Tibial nerve (tissue), 4 donors: ENCODE results near the gene CRP.

ENCODE experiments used
- EP300 ChIP-seq, 2 donors: sonication (generic); formaldehyde crosslinking; IDR thresholded peaks; one replicate each; pipeline ENCODE4 v1.6.1; 2017; ENCODE audit warnings: antibody characterized with exemption in 2 of 2, mild to moderate bottlenecking in 1 of 2
- POLR2A ChIP-seq, 2 donors: fragments of 450-650 bp; IDR thresholded peaks; one replicate each; pipeline ENCODE4 v1.6.1; 2017; ENCODE audit warnings: antibody characterized with exemption in 2 of 2, mild to moderate bottlenecking in 2 of 2, moderate library complexity in 2 of 2
- TF ChIP-seq, protein P1 (sequence below), 5 experiments: fragments of 200-600 bp in 3 of 5; fragments of 450-650 bp in 2 of 5; sonication (generic) in 3 of 5; IDR thresholded peaks; one replicate each; pipeline ENCODE4 v1.5.1; 2016 to 2019; ENCODE audit warnings: antibody characterized with exemption in 5 of 5, mild to moderate bottlenecking in 3 of 5, moderate library complexity in 2 of 5

DNA sequence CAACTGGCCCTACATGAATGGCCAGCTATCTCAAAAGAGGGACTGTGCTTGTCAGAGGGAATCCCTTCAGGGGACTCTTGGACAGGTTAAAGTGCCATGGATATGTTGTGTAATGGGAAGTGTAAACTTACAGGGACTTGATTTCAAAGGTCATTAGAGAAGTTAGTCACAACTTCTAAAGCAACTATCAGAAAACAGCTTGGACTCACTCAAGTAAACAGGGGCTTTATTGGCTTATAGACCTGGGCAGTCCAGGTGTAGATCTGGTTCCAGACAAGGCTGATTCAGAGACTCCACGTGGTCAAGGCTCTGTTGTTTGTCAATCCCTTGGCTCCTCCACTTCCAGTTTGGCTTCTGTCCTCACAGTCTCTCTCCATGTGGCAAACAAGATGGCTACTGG, 2.3 kb downstream of the CRP start:
- TF ChIP-seq, protein P1, sequence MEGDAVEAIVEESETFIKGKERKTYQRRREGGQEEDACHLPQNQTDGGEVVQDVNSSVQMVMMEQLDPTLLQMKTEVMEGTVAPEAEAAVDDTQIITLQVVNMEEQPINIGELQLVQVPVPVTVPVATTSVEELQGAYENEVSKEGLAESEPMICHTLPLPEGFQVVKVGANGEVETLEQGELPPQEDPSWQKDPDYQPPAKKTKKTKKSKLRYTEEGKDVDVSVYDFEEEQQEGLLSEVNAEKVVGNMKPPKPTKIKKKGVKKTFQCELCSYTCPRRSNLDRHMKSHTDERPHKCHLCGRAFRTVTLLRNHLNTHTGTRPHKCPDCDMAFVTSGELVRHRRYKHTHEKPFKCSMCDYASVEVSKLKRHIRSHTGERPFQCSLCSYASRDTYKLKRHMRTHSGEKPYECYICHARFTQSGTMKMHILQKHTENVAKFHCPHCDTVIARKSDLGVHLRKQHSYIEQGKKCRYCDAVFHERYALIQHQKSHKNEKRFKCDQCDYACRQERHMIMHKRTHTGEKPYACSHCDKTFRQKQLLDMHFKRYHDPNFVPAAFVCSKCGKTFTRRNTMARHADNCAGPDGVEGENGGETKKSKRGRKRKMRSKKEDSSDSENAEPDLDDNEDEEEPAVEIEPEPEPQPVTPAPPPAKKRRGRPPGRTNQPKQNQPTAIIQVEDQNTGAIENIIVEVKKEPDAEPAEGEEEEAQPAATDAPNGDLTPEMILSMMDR (IDR thresholded peaks at IDR 0.05): no peak
- TF ChIP-seq POLR2A (IDR thresholded peaks at IDR 0.05) (no peak), EP300 (IDR thresholded peaks at IDR 0.05) (no peak)
